ENCODE measurements around the gene CKB. TPM values are rescaled to one million over a fixed set of nuclear protein-coding genes. Genes with fewer than 3 reads are reported as not detected.

CKB gene
- polyA plus RNA-seq, 10 donors: 130 to 286 (median 210) TPM

DNA sequence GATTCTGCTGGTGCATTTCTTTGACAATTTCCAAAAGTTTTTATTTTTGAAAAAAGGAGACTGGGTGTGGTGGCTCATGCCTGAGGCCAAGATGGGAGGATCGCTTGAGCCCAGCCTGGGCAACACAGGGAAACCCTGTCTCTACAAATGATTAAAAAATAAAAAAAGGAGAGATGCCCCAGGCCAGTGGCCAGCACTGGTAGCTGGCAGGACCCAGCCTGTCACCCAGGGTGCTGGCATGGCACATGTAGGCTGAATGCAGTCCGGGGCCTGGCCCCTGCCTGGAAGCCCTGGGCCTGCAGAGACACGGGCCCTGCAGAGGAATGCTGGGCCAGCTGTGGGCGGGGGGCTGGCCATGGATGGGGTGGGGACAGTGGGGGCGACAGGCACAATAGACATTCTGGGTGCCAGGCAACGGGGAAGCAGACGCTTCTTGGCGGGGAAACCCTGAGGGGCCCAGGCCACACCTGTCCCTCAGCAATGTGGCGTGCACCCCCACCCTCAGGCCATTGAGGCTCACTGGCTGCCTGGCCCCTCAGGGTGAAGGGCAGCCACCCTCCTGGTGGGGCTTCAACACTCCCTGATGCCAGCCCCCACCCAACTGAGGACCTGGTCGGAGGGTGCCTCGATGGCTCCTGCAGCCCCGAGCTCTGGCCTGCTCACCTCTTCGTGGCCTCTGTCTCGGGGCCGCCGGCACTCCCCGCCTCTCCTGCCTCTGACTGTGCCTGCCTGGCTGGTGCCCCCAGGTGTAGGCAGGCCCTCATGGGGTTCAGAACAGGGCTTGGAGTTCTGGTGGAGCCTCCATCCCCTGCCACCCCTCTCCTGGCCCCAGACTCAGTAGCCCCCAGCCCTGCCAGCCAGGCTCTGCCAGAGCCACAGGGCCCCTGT lies 18.4 kb upstream of the CKB start:
- DNase-seq: peak in 1 of 3 donors; percentile 46

GRCh38 chr14:103539056-103539825 lies 16.6 kb upstream of the CKB start:
- no peak for DNase-seq

GRCh38 chr14:103538291-103539055 lies 15.8 kb upstream of the CKB start:
- no peak for DNase-seq

- no peak for DNase-seq
Measured at GRCh38 chr14:103537175-103537990, 14.8 kb upstream of the CKB start.

GRCh38 chr14:103536693-103537092 lies 14.1 kb upstream of the CKB start:
- no peak for DNase-seq

DNA sequence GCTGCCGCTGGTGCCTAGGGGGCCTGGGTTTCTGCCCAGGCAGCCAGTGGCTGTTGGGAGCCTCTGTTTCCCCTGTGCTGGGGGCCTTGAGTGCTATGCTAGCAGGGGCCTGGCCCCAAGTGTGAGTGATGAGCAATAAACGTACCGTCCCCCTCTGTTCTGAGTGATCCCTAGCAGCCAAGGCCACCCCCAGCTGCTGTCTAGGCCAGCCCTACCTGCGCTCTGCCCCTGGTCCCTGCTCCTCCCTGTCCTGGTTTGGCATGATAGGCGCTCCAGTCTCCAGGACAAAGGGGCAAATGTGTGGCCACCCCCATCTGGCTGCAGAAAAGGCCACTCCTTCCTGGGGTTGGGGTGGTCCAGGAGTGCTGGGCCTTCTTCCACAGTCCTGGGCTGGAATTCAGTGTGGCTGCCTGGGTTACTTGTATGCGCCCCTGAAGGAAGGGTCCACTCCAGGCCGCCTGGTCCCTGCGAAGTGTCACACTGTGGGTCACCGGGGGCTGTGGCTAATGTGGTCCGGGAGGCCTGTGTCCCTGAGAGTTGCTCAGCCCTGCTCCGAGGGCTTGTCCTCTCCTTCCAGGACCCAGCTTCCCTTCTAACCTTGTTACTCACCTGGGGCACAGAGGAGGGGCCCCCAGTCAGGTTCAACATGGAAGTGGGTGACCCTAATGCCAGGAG lies 13.4 kb upstream of the CKB start:
- no peak for DNase-seq

DNA sequence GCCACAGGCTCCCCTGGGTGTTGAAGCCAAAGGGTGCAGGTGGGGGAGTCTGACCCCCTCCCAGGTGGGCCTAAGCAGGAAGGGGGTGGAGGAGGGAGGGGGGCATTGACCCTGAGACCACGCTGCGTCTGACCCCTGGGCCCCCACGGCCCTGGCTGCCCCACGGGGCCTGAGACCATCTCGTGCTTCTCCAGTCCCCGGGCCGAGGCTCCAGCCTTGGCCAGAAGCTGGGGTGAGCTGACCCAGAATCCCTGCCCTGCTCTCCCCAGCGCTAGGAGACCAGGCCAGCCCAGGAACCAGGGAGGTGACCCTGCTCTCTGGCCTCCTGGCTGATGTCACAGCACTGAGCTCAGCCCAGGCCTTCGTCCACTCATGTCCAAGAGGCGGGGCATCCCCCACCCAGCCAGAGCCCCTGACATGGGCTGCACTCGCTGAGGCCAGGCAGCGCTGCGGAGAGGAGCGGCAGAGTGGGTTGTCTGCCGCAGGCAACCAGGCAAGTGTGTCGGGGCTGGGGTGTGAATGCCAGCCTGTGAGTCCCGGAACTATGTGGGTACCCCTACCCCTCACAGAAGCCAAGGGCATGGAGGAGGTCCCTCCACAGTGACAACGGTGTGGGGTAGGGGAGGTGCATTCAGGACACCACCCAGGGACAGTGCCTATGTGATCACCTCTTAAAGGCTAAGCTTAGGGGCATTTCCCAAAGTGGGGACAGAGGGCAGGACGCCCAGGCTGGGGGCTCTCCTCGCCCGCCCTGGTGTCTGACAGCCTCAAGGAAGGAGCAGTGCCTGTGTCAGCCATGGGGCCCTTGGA lies 12.7 kb upstream of the CKB start:
- no peak for DNase-seq

GRCh38 chr14:103534576-103535061 lies 12.0 kb upstream of the CKB start:
- no peak for DNase-seq

- no peak for DNase-seq
Measured at GRCh38 chr14:103533999-103534575, 11.5 kb upstream of the CKB start.

- no peak for DNase-seq
Measured at GRCh38 chr14:103533137-103533998, 10.7 kb upstream of the CKB start.

GRCh38 chr14:103532216-103533136 lies 9.8 kb upstream of the CKB start:
- no peak for DNase-seq

DNA sequence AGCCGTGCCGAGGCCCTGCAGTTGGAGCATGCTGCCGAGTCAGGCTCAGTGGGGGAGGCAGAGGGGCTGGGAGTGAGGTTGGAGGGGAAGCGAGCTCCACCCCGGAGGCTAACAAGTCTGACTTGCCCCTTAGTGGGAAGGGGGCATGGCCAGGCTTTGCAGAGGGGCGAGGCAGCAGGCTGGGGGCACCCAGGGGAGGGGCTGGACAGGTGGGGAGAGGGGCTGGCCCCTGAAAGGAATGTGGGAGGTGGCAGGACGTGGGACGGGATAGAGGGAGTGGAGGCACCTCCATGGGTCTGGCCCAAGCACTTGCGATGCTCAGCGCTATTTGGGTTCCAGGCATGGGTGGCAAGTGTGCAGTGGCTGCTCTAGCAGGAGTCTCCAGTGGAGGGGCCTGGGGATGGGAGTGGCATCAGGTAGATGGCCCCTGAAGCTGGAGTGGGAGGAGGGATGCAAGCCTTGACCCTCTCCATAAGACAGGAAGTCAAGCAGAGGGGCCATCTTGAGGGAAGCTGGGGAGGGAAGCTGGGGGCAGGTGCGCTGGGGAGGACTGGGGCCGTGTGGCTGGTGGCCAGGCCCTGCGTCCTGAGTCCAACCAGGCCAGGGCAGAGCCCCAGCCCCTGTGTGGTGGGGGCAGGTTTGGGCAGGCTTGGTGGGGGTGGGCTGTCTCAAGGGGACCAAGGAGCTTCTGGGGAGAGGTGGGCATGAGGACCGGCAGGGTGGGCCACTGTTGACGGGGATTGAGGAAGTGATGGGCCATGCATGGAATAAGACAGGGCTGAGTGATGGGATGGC lies 9.0 kb upstream of the CKB start:
- DNase-seq: no peak

- DNase-seq: no peak
Measured at GRCh38 chr14:103530831-103531230, 8.2 kb upstream of the CKB start.

DNA sequence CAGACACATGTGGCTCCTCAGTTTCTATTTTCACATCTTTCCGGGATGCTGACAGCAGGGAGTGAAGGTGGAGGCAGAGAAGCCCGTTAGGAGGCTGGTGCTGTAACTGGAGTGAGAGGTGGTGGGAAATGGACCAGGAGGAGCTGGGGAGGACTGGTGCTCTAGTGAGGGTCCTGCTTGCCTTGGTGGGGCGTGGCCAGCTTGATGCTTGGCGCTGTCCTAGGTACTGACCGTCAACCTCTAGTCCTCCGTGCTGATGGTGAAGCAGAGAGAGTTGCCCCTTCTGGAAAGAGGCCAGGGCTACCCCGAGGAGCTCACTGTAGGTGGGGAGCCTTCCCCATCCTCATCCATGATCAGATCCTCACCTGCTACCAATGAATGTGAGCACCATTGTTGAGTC lies 7.8 kb upstream of the CKB start:
- no peak for DNase-seq

DNA sequence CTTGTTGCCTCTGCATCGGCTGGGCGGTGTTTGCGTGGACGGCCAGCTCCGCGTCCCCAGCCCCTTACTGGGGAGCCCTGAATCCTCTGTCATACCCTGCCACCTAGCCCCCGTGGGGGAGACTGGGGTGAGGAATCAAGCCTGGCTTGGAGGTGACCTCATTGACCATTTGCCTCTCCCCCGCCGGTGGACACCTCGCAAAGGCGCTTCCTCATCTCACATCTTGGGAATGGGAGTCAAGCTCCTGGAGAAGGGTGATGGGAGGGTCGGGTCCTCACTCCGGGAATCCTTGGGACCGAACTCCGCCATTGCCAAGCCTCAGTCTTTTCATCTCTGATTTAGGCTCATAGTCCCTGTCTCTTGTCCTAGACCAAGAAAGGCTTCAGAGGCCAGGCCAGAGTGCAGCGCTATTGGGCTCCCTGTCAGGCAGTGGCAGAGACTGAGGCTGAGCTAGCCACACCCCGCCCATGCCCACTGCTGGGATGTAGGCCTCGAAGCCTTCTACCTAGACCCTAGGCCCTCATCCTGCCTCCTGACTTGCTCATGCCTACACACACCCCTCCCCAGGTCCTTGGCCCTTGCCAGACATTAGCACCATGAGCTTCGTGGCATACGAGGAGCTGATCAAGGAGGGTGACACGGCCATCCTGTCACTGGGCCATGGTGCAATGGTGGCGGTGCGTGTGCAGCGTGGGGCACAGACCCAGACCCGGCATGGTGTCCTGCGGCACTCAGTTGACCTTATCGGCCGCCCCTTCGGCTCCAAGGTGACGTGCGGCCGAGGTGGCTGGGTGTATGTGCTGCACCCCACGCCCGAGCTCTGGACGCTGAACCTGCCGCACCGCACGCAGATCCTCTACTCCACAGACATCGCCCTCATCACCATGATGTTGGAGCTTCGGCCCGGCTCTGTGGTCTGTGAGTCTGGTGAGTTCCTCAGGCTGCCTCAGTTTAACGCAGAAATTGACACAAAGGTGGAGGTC lies 7.0 kb upstream of the CKB start:
- DNase-seq: no peak

All from muscle of back (tissue), 11 donors.